Ectodermal cell (in vitro differentiated cells): ENCODE data around the gene DYRK3. TPM values are rescaled to one million over a fixed set of nuclear protein-coding genes. Genes with fewer than 3 reads are reported as not detected.
A peak's percentile ranks its signal among the peaks of the same experiment; 100 is the strongest.

Experiments used
- H3K27ac ChIP-seq: 2 replicates; pipeline ENCODE4 v1.7.0; 2013; ENCODE audit warnings: mild to moderate bottlenecking, low read depth, low read length; ENCODE audit not compliant: insufficient read depth, poor library complexity, severe bottlenecking
- H3K27me3 ChIP-seq: 2 replicates; pipeline ENCODE4 v1.7.0; 2013; ENCODE audit warnings: mild to moderate bottlenecking, low read length; ENCODE audit not compliant: insufficient read depth, control insufficient read depth, poor library complexity, severe bottlenecking
- H3K36me3 ChIP-seq: one replicate; pipeline ENCODE4 v1.7.0; 2013; ENCODE audit warnings: low read length; ENCODE audit not compliant: control insufficient read depth, insufficient read depth
- H3K4me1 ChIP-seq: one replicate; pipeline ENCODE4 v1.7.0; 2013; ENCODE audit warnings: low read length; ENCODE audit not compliant: control insufficient read depth, insufficient read depth
- H3K4me3 ChIP-seq: 2 replicates; pipeline ENCODE4 v1.7.0; 2013; ENCODE audit warnings: low read depth, low read length, control low read depth; ENCODE audit not compliant: insufficient read depth
- H3K9me3 ChIP-seq: 2 replicates; pipeline ENCODE4 v1.7.0; 2013; ENCODE audit warnings: mild to moderate bottlenecking, low read length, moderate library complexity; ENCODE audit not compliant: control insufficient read depth
- WGBS, 2 experiments: methylation state at CpG; one replicate each; pipeline ENCODE4 v1.1.7; 2013; ENCODE audit warnings: missing lambda C conversion rate in 2 of 2; 5-methylcytosine and 5-hydroxymethylcytosine counted together
- polyA plus RNA-seq, 4 experiments: library from polyadenylated mRNA; stranded (reverse); fragments of 50-300 nt; gene quantifications; one replicate each; pipeline ENCODE4 v1.2.3, GENCODE V29; 2013

DYRK3 gene
- 14.7 TPM for polyA plus RNA-seq (2013, experiment 1 of 4)
- polyA plus RNA-seq (2013, experiment 2 of 4) = 15.8 TPM
- 11.4 TPM for polyA plus RNA-seq (2013, experiment 3 of 4)
- 12.5 TPM for polyA plus RNA-seq (2013, experiment 4 of 4)

- H3K27me3 ChIP-seq = peaks cover 8% of the 10 kb centered on the region
Measured at GRCh38 chr1:206635080-206635977, at the start of gene DYRK3. DYRK3 (plus strand) TSS chr1:206635536; CDS start chr1:206635704, 168 bp downstream.

GRCh38 chr1:206586501-206587445, 48.6 kb upstream of the DYRK3 start:
- Histone ChIP-seq H3K9me3 (no peaks in the 10 kb centered on the region), H3K4me1 (no peaks in the 10 kb centered on the region), H3K27ac (no peak overlapping the region), H3K36me3 (peaks cover 1% of the 10 kb centered on the region), H3K27me3 (no peaks in the 10 kb centered on the region), H3K4me3 (no peak overlapping the region)
- WGBS, 2 experiments = 87 to 90% methylated on average over 12 to 13 of the region's 13 CpGs

More at GRCh38 chr1:206635080-206635977, at the start of gene DYRK3:
- Histone ChIP-seq H3K9me3 (no peaks in the 10 kb centered on the region), H3K4me3 (peak within 1 kb of the TSS; percentile 87), H3K4me1 (peaks cover 23% of the 10 kb centered on the region), H3K27ac (peak within 1 kb of the TSS; percentile 26), H3K36me3 (no peaks in the 10 kb centered on the region)
- 1% methylated on average over 83 to 84 of the region's 84 CpGs for WGBS, 2 experiments

- no peaks in the 10 kb centered on the region for H3K4me1 ChIP-seq
- 81 to 86% methylated on average over 14 of the region's 14 CpGs for WGBS, 2 experiments
- no peaks in the 10 kb centered on the region for H3K27me3 ChIP-seq
- H3K36me3 ChIP-seq = peaks cover 7% of the 10 kb centered on the region
- H3K9me3 ChIP-seq = no peaks in the 10 kb centered on the region
- H3K27ac ChIP-seq = no peak overlapping the region
- no peak overlapping the region for H3K4me3 ChIP-seq
Measured at GRCh38 chr1:206587904-206588303, 47.4 kb upstream of the DYRK3 start.

- H3K9me3 ChIP-seq = no peaks in the 10 kb centered on the region
- peaks cover 7% of the 10 kb centered on the region for H3K36me3 ChIP-seq
- 91 to 92% methylated on average over 6 of the region's 6 CpGs for WGBS, 2 experiments
- H3K4me3 ChIP-seq = no peak overlapping the region
- H3K27me3 ChIP-seq = no peaks in the 10 kb centered on the region
- H3K27ac ChIP-seq = no peak overlapping the region
- no peaks in the 10 kb centered on the region for H3K4me1 ChIP-seq
Measured at GRCh38 chr1:206588492-206588891, 46.8 kb upstream of the DYRK3 start.

GRCh38 chr1:206589206-206589605, 46.1 kb upstream of the DYRK3 start:
- Histone ChIP-seq H3K9me3 (no peaks in the 10 kb centered on the region), H3K4me1 (no peaks in the 10 kb centered on the region), H3K27me3 (no peaks in the 10 kb centered on the region), H3K4me3 (no peak overlapping the region), H3K27ac (no peak overlapping the region), H3K36me3 (peaks cover 7% of the 10 kb centered on the region)
- 94 to 96% methylated on average over 7 of the region's 7 CpGs for WGBS, 2 experiments

GRCh38 chr1:206590025-206590758, 45.1 kb upstream of the DYRK3 start:
- Histone ChIP-seq H3K27ac (no peak overlapping the region), H3K4me1 (no peaks in the 10 kb centered on the region), H3K36me3 (peaks cover 12% of the 10 kb centered on the region), H3K4me3 (no peak overlapping the region), H3K27me3 (no peaks in the 10 kb centered on the region), H3K9me3 (no peaks in the 10 kb centered on the region)
- WGBS, 2 experiments = 88 to 93% methylated on average over 5 to 6 of the region's 8 CpGs

GRCh38 chr1:206591226-206591625, 44.1 kb upstream of the DYRK3 start:
- 93 to 97% methylated on average over 5 of the region's 5 CpGs for WGBS, 2 experiments
- H3K4me3 ChIP-seq = no peak overlapping the region
- H3K27me3 ChIP-seq = no peaks in the 10 kb centered on the region
- no peak overlapping the region for H3K27ac ChIP-seq
- H3K9me3 ChIP-seq = no peaks in the 10 kb centered on the region
- H3K36me3 ChIP-seq = peaks cover 17% of the 10 kb centered on the region
- H3K4me1 ChIP-seq = no peaks in the 10 kb centered on the region

GRCh38 chr1:206591696-206592095, 43.6 kb upstream of the DYRK3 start:
- peaks cover 17% of the 10 kb centered on the region for H3K36me3 ChIP-seq

GRCh38 chr1:206593351-206593925, 41.9 kb upstream of the DYRK3 start:
- H3K9me3 ChIP-seq = no peaks in the 10 kb centered on the region
- no peaks in the 10 kb centered on the region for H3K27me3 ChIP-seq
- WGBS, 2 experiments = 93 to 95% methylated on average over 7 of the region's 7 CpGs
- peaks cover 17% of the 10 kb centered on the region for H3K36me3 ChIP-seq
- no peak overlapping the region for H3K27ac ChIP-seq
- no peaks in the 10 kb centered on the region for H3K4me1 ChIP-seq
- no peak overlapping the region for H3K4me3 ChIP-seq

More at GRCh38 chr1:206591696-206592095, 43.6 kb upstream of the DYRK3 start:
- Histone ChIP-seq H3K27me3 (no peaks in the 10 kb centered on the region), H3K9me3 (no peaks in the 10 kb centered on the region), H3K4me1 (no peaks in the 10 kb centered on the region), H3K27ac (no peak overlapping the region), H3K4me3 (no peak overlapping the region)
- whole genome bisulfite sequencing, 2 experiments = 94 to 95% methylated on average over 9 of the region's 9 CpGs
